SW 1271 (cell line): ENCODE results near the gene BCL11A.

ENCODE experiments used
- DNase-seq, 2 experiments: peaks; one replicate each; lab custom pipeline; 2025; lab: John Stamatoyannopoulos, UW

The BCL11A gene

GRCh38 chr2:60461421-60462108 lies 91.9 kb downstream of the BCL11A start:
- no peak for DNase-seq

- DNase-seq: no peak
Measured at GRCh38 chr2:60460577-60461420, 92.7 kb downstream of the BCL11A start.

GRCh38 chr2:60459851-60460250 lies 93.6 kb downstream of the BCL11A start:
- no peak for DNase-seq

GRCh38 chr2:60456115-60456770 lies 97.2 kb downstream of the BCL11A start:
- no peak for DNase-seq

- no peak for DNase-seq
Measured at GRCh38 chr2:60453872-60454271, 99.6 kb downstream of the BCL11A start.

GRCh38 chr2:60453301-60453700 lies 100.2 kb downstream of the BCL11A start:
- no peak for DNase-seq

- no peak for DNase-seq
Measured at GRCh38 chr2:60450488-60450887, 103.0 kb downstream of the BCL11A start.

GRCh38 chr2:60447943-60448342 lies 105.5 kb downstream of the BCL11A start:
- DNase-seq: no peak

GRCh38 chr2:60446413-60447267 lies 106.8 kb downstream of the BCL11A start:
- no peak for DNase-seq

- no peak for DNase-seq
Measured at GRCh38 chr2:60445684-60446179, 107.7 kb downstream of the BCL11A start.

- no peak for DNase-seq
Measured at GRCh38 chr2:60442608-60443007, 110.8 kb downstream of the BCL11A start.

GRCh38 chr2:60441800-60442199 lies 111.7 kb downstream of the BCL11A start:
- no peak for DNase-seq

- DNase-seq: no peak
Measured at GRCh38 chr2:60440767-60441163, 112.7 kb downstream of the BCL11A start.

GRCh38 chr2:60440079-60440766 lies 113.2 kb downstream of the BCL11A start:
- no peak for DNase-seq

GRCh38 chr2:60439219-60439974 lies 114.1 kb downstream of the BCL11A start:
- DNase-seq: no peak

GRCh38 chr2:60438653-60439052 lies 114.8 kb downstream of the BCL11A start:
- no peak for DNase-seq

- no peak for DNase-seq
Measured at GRCh38 chr2:60438131-60438530, 115.3 kb downstream of the BCL11A start.

- DNase-seq: no peak
Measured at GRCh38 chr2:60437080-60437696, 116.3 kb downstream of the BCL11A start.

- DNase-seq: no peak
Measured at GRCh38 chr2:60433018-60433596, 120.3 kb downstream of the BCL11A start.
